GM10266 (cell line): ENCODE data around the gene UBE2V1.

Experiments used
- DNase-seq: peaks from one replicate; pipeline ENCODE4 v3.0.0; 2012; ENCODE audit errors: extremely low spot score
- CTCF ChIP-seq: IDR thresholded peaks from 2 replicates; pipeline ENCODE4 v1.5.1; 2012; ENCODE audit warnings: mild to moderate bottlenecking, low read depth; ENCODE audit not compliant: control insufficient read depth, insufficient read depth; ENCODE audit errors: missing control alignments

The UBE2V1 gene

GRCh38 chr20:50096237-50096636 lies 16.7 kb downstream of the UBE2V1 start:
- TF ChIP-seq CTCF = no peak
- DNase-seq = no peak

- no peak for TF ChIP-seq CTCF
- no peak for DNase-seq
These were observed 17.4 kb downstream of the UBE2V1 start for GRCh38 chr20:50095476-50096078.

GRCh38 chr20:50094522-50094921 lies 18.4 kb downstream of the UBE2V1 start:
- TF ChIP-seq CTCF = no peak

GRCh38 chr20:50093240-50093639 lies 19.7 kb downstream of the UBE2V1 start:
- DNase-seq = no peak
- TF ChIP-seq CTCF = no peak

More at GRCh38 chr20:50094522-50094921, 18.4 kb downstream of the UBE2V1 start:
- no peak for DNase-seq

GRCh38 chr20:50092436-50092835 lies 20.5 kb downstream of the UBE2V1 start:
- DNase-seq = no peak
- TF ChIP-seq CTCF = no peak

GRCh38 chr20:50089787-50090177 lies 23.2 kb downstream of the UBE2V1 start:
- DNase-seq = no peak
- TF ChIP-seq CTCF = no peak

- no peak for TF ChIP-seq CTCF
- DNase-seq = no peak
These were observed 23.7 kb downstream of the UBE2V1 start for GRCh38 chr20:50089140-50089786.
